HL-60/S4 treated with phorbol 12-myristate 13-acetate at 8.2 ng/mL for 4 days and 3 days (cell line): Measurements from ENCODE around the gene PCDHGB5.
"Not testable (repeated sequence)": the region's sequence is repeated elsewhere in the genome, so short reads cannot be mapped to it uniquely, and the experiment has no call there.

Experiments
- in situ Hi-C: fragments of 300-500 bp; cut with MboI; formaldehyde crosslinking; loops from 2 replicates; pipeline ENCODE4 v1.15.0; 2022; ENCODE audit warnings: low sequenced_read_pairs

PCDHGB5 gene

GRCh38 chr5:141375444-141376155 lies 22.1 kb upstream of the PCDHGB5 start:
- in situ Hi-C loops: not testable (repeated sequence)

GRCh38 chr5:141382469-141383294 lies 15.1 kb upstream of the PCDHGB5 start, which contains the start of gene PCDHGA7:
Gene PCDHGA7 (plus strand): TSS chr5:141382742. CDS start chr5:141382900, 158 bp downstream.
- in situ Hi-C loops: no loop called here

- in situ Hi-C loops: no loop called here
Measured at GRCh38 chr5:141383345-141383744, 14.4 kb upstream of the PCDHGB5 start.

- in situ Hi-C loops: no loop called here
Measured at GRCh38 chr5:141384471-141385267, 13.1 kb upstream of the PCDHGB5 start.

GRCh38 chr5:141387557-141388311 lies 10.0 kb upstream of the PCDHGB5 start, which contains the start of gene PCDHGB4:
Gene PCDHGB4 (plus strand): TSS chr5:141387698. CDS start chr5:141387885, 187 bp downstream.
- in situ Hi-C loops: not testable (repeated sequence)

- in situ Hi-C loops: no loop called here
Measured at GRCh38 chr5:141388661-141389060, 9.1 kb upstream of the PCDHGB5 start.

- in situ Hi-C loops: no loop called here
Measured at GRCh38 chr5:141389153-141390042, 8.3 kb upstream of the PCDHGB5 start.

GRCh38 chr5:141392429-141393198 lies 5.1 kb upstream of the PCDHGB5 start, which contains the start of gene PCDHGA8:
Gene PCDHGA8 (plus strand): TSS chr5:141392633. CDS start chr5:141392814, 181 bp downstream.
- in situ Hi-C loops: no loop called here

GRCh38 chr5:141393267-141393666 lies 4.5 kb upstream of the PCDHGB5 start:
- in situ Hi-C loops: no loop called here

GRCh38 chr5:141394401-141395187 lies 3.2 kb upstream of the PCDHGB5 start:
- in situ Hi-C loops: not testable (repeated sequence)

GRCh38 chr5:141398608-141399007 lies 861 bp downstream of the PCDHGB5 start:
- in situ Hi-C loops: no loop called here

- in situ Hi-C loops: no loop called here
Measured at GRCh38 chr5:141399555-141400258, 2.0 kb downstream of the PCDHGB5 start.

GRCh38 chr5:141402553-141403243 lies 5.0 kb downstream of the PCDHGB5 start, which contains the start of gene PCDHGA9:
Gene PCDHGA9 (plus strand): TSS chr5:141402778. CDS start chr5:141402953, 175 bp downstream.
- in situ Hi-C loops: no loop called here

GRCh38 chr5:141403387-141403786 lies 5.6 kb downstream of the PCDHGB5 start:
- in situ Hi-C loops: no loop called here

GRCh38 chr5:141407790-141408505 lies 10.2 kb downstream of the PCDHGB5 start, which contains the start of gene PCDHGB6:
Gene PCDHGB6 (plus strand): TSS chr5:141408021. CDS start chr5:141408203, 182 bp downstream.
- in situ Hi-C loops: not testable (repeated sequence)
